Measurements from ENCODE around the gene ACTR8. TPM values are rescaled to one million over a fixed set of nuclear protein-coding genes. Genes with fewer than 3 reads are reported as not detected.

ACTR8 gene
- total and polyA plus RNA-seq, 2 of the 4 experiments (the other 2 are of a cell fraction) = 20.3 to 31.4 TPM

- H3K4me1 ChIP-seq (ENCODE audit: control insufficient read depth, insufficient read depth, low read length) = no peaks in the 10 kb centered on the region
- no peaks in the 10 kb centered on the region for H4K20me1 ChIP-seq (ENCODE audit: insufficient read depth, low read length)
- no TSS peak for BruUV-seq (replicated peaks)
- H4K8ac ChIP-seq (ENCODE audit: low read depth in 2 of 2, low read length in 2 of 2) = no peak overlapping the region
- no peak overlapping the region for H3K56ac ChIP-seq (ENCODE audit: extremely low read depth, insufficient read depth, low read length)
- intact Hi-C loops (cut with micrococcal nuclease) = no loop called here
- in situ Hi-C loops (cut with MboI; ENCODE audit: low sequenced_read_pairs) = no loop called here
- CTCF ChIA-PET = no interaction called here
- no peak overlapping the region for H2BK5ac ChIP-seq (ENCODE audit: low read depth, low read length, poor library complexity, severe bottlenecking)
- POLR2A ChIA-PET (ENCODE audit: unreplicated experiment) = no interaction called here
- no peak for DNase-seq
- H3K27me3 ChIP-seq (ENCODE audit: control insufficient read depth, insufficient read depth, low read length) = no peaks in the 10 kb centered on the region
- H3K18ac ChIP-seq (ENCODE audit: low read depth, low read length) = no peak overlapping the region
- dilution Hi-C loops (cut with HindIII; ENCODE audit: low sequenced_read_pairs, unreplicated experiment) = no loop called here
- 0% methylated on average over 1 of the region's 6 CpGs; no CpG with 5 or more reads in 1 of the 2 experiments for WGBS, 2 experiments (ENCODE audit: extremely low coverage in 2 of 2, insufficient read length in 1 of 2)
- H3K23ac ChIP-seq (ENCODE audit: low read depth, low read length) = no peak overlapping the region
- H3K9ac ChIP-seq (ENCODE audit: low read depth, low read length) = no peak overlapping the region
- H3K36me3 ChIP-seq (ENCODE audit: control insufficient read depth, insufficient read depth, low read length) = no peaks in the 10 kb centered on the region
- no peak overlapping the region for H2BK20ac ChIP-seq (ENCODE audit: low read depth, low read length)
- no peaks in the 10 kb centered on the region for H3K9me1 ChIP-seq (ENCODE audit: insufficient read depth, low read length)
- no peak for ATAC-seq (ENCODE audit: low read depth)
- H3K14ac ChIP-seq (replicated peaks; ENCODE audit: low read depth, low read length) = no peak overlapping the region
- H3K27ac ChIP-seq (ENCODE audit: insufficient read depth, low read length) = no peak overlapping the region
- H3K9me3 ChIP-seq (ENCODE audit: control insufficient read depth, insufficient read depth, low read length) = no peaks in the 10 kb centered on the region
- no peak overlapping the region for H3K4me3 ChIP-seq (ENCODE audit: insufficient read depth, low read depth, low read length)
- H2AFZ ChIP-seq (replicated peaks; ENCODE audit: low read length, poor library complexity) = no peak overlapping the region
- H3K79me1 ChIP-seq (ENCODE audit: low read depth in 1 of 2, low read length in 2 of 2) = no peaks in the 10 kb centered on the region
- H2AK9ac ChIP-seq (replicated peaks; ENCODE audit: low read depth, low read length, poor library complexity) = no peak overlapping the region
- H2BK15ac ChIP-seq (ENCODE audit: low read depth, low read length) = no peak overlapping the region
- no peak overlapping the region for H2AK5ac ChIP-seq (ENCODE audit: low read depth, low read length)
- H3K4ac ChIP-seq (ENCODE audit: low read depth, low read length) = no peak overlapping the region
- no peak overlapping the region for H3K4me2 ChIP-seq (ENCODE audit: low read depth, low read length)
- H4K5ac ChIP-seq (ENCODE audit: low read depth, low read length) = no peak overlapping the region
- H4K91ac ChIP-seq (ENCODE audit: insufficient read depth, low read depth, low read length) = no peak overlapping the region
- no peak overlapping the region for H2BK120ac ChIP-seq (ENCODE audit: low read depth, low read length)
- TF ChIP-seq RAD21 (IDR thresholded peaks at IDR 0.05; ENCODE audit: low read length) (no peak), ELK1 (IDR thresholded peaks at IDR 0.05; ENCODE audit: borderline replicate concordance, low read depth, low read length) (no peak), CEBPB (IDR thresholded peaks at IDR 0.05; ENCODE audit: low read depth, low read length) (no peak), RCOR1 (IDR thresholded peaks at IDR 0.05; ENCODE audit: insufficient replicate concordance, low read length) (no peak), CTCF (conservative IDR thresholded peaks at IDR 0.05; ENCODE audit: low read depth, low read length) (no peak)
Measured at GRCh38 chr3:53830944-53831343, 51.0 kb downstream of the ACTR8 start.
